Lower leg skin (tissue), 4 donors: ENCODE measurements around the gene POTEI. TPM values are rescaled to one million over a fixed set of nuclear protein-coding genes. Genes with fewer than 3 reads are reported as not detected.
"Not testable (repeated sequence)": the region's sequence is repeated elsewhere in the genome, so short reads cannot be mapped to it uniquely, and the experiment has no call there.

Source experiments
- DNase-seq, 2 donors: peaks; one replicate each; pipeline ENCODE4 v3.0.0-alpha.2; 2019; ENCODE audit warnings: low spot score in 2 of 2
- H3K4me3 ChIP-seq: fragments of 200-600 bp; sonication (generic); 2 replicates; pipeline ENCODE4 v1.5.1; 2017; ENCODE audit warnings: mild to moderate bottlenecking, low read depth; ENCODE audit not compliant: poor library complexity, severe bottlenecking
- WGBS, 2 donors: methylation state at CpG; one replicate each; pipeline ENCODE4 v1.1.5; 2018; 5-methylcytosine and 5-hydroxymethylcytosine counted together
- intact Hi-C: fragments of 100-400 bp; cut with DNase I; formaldehyde crosslinking; loops from one replicate; pipeline ENCODE4 v1.15.0; 2023; ENCODE audit warnings: low total_unique reads
- total RNA-seq, 4 donors: library from RNA; depleted of rRNA; stranded (reverse); fragments of >200 nt; gene quantifications; one replicate each; pipeline ENCODE4 v1.1.0, GENCODE V29; 2016

The POTEI gene
- total RNA-seq, 4 donors from 2014 or later = not detected

DNA sequence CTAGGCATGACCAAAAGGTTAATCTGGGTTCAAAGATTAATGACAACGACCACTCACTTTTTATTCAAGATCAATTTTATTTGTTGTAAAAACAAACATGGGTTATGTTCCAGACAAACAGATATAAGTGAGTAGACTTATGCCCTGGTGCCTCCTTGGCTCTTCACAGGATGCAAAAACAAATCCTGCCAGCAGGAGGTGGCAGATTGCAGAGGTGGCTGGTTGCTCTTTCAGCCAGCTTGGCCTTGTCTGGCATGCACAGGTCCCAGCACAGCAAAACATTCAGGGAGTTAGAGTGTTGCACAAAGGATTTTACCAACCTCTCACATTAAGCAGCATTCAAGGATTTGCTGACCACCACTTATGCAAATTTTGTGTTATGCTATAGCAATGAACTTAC is 92.4 kb downstream of the POTEI start:
- DNase-seq, intact Hi-C loops, H3K4me3 ChIP-seq: not testable (repeated sequence)
- WGBS, 2 donors = 100% methylated on average over 1 of the region's 1 CpG

Other genes starting within 250 kb of the POTEI start
- gene IMP4, start 166.4 kb downstream of the POTEI start, total RNA-seq = 10 to 100 TPM; 84.8 to 98.1 (median 97.0) TPM
- 10 to 100 TPM; 18.7 to 31.1 (median 25.4) TPM for gene PTPN18, start 153.3 kb downstream of the POTEI start, total RNA-seq
- not detected for gene CFC1B, start 11.9 kb upstream of the POTEI start, total RNA-seq
- not detected for gene CFC1, start 90.2 kb upstream of the POTEI start, total RNA-seq
- not detected for gene POTEJ, start 102.1 kb upstream of the POTEI start, total RNA-seq
- not detected for gene GPR148, start 219.7 kb upstream of the POTEI start, total RNA-seq
- gene AMER3, start 246.2 kb upstream of the POTEI start, total RNA-seq = not detected